ENCODE data around the gene KCNG4.

DNA sequence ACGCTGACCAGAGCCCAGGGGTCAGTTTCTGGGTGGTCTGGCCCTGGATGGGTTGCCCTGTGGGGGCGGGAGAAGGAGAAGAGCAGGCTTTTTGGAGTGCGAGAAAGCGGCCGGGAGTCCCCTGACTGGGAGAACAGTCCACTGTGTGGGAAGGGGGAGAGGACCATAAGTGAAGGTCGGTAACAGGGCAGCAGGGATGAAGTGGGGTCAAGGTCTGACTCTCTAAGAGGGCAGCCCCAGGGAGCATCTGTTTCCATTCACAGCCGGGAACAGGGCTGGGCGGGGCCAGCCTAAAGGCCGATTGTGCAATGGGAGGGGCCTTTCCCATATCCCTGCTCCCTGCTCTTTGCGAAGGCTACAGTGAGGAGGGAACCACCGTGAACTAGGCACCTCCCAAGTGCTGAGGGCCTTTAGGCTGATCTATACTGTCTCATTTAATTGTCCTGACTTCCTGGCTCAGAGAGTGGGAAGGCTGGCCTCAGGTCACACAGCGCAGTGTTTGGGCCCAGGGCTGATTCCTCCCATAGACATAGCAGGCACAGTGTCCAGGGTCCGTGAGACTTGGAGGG is 44.4 kb upstream of the KCNG4 start:
- TF ChIP-seq, protein P1, sequence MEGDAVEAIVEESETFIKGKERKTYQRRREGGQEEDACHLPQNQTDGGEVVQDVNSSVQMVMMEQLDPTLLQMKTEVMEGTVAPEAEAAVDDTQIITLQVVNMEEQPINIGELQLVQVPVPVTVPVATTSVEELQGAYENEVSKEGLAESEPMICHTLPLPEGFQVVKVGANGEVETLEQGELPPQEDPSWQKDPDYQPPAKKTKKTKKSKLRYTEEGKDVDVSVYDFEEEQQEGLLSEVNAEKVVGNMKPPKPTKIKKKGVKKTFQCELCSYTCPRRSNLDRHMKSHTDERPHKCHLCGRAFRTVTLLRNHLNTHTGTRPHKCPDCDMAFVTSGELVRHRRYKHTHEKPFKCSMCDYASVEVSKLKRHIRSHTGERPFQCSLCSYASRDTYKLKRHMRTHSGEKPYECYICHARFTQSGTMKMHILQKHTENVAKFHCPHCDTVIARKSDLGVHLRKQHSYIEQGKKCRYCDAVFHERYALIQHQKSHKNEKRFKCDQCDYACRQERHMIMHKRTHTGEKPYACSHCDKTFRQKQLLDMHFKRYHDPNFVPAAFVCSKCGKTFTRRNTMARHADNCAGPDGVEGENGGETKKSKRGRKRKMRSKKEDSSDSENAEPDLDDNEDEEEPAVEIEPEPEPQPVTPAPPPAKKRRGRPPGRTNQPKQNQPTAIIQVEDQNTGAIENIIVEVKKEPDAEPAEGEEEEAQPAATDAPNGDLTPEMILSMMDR (optimal IDR thresholded peaks at IDR 0.05 in 1 of 3, IDR thresholded peaks at IDR 0.05 in 1 of 3, conservative IDR thresholded peaks at IDR 0.05 in 1 of 3; ENCODE audit: extremely low read depth in 1 of 3, insufficient read depth in 2 of 3, low read length in 3 of 3) = no peak
- no peak for TF ChIP-seq EZH2 (IDR thresholded peaks at IDR 0.05; ENCODE audit: low read length)

All from keratinocyte (primary cell).